CD4-positive, alpha-beta T cell treated with Interleukin-2 at 100 ng/mL for 4 hours (primary cell): Measurements from ENCODE around the gene LRRK2.
"Not testable (repeated sequence)": the region's sequence is repeated elsewhere in the genome, so short reads cannot be mapped to it uniquely, and the experiment has no call there.

Experiments
- DNase-seq: peaks from one replicate; pipeline ENCODE4 v3.0.0-alpha.2; 2020; ENCODE audit warnings: low spot score

Gene LRRK2

DNA sequence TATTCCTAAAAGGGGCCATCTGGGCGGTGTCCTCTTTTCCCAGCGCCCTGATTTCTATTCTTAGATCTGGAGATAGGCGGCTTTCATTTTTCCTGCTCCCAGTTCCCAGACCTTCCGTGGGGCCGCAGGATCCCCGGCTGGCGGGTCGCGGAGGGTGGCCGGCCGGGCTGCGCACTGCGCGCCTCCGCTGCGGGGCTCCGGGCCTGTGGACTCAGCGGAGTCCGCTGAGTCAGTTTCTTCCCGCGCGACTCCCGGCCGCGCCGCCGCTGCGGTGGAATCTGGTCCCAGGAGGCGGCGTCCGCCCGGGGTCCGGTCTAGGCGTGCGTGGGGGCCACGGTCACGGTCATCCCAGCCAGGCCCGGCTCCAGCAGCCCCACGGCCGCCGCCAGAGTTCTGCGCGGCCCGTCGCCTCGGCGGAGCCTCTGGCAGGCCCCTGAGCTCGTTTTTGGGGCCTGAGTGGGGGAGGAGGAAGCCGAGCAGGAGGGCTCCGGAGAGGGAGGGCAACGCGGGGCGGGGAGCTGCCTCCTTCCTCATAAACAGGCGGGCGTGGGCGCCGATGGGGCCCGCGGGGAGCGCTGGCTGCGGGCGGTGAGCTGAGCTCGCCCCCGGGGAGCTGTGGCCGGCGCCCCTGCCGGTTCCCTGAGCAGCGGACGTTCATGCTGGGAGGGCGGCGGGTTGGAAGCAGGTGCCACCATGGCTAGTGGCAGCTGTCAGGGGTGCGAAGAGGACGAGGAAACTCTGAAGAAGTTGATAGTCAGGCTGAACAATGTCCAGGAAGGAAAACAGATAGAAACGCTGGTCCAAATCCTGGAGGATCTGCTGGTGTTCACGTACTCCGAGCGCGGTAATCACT is at the start of gene LRRK2:
Gene LRRK2 (plus strand): TSS at position 559 of the 853 bp plus-strand sequence. CDS start 135 bp downstream, at position 694.
- peak; percentile 33 for DNase-seq

DNA sequence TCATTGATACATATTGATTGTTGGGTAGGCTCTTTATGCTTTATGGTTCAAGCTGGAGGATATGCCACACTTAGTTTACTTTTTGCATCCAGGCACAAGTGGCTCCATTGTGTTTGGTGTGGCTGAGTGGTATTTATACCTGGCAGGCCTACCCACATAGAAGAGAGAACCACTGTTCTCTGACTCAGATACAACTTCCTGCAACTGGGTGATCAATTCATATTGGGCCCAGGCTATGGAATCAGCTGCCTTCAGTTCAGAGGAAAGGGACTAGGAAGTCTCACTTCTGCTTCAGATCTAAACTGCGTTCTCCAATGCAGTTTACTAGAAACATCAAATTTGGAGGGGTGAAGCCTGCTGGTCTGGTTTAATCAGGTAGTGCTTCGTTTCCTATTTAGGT is 49.8 kb upstream of the LRRK2 start:
- DNase-seq: no peak

DNA sequence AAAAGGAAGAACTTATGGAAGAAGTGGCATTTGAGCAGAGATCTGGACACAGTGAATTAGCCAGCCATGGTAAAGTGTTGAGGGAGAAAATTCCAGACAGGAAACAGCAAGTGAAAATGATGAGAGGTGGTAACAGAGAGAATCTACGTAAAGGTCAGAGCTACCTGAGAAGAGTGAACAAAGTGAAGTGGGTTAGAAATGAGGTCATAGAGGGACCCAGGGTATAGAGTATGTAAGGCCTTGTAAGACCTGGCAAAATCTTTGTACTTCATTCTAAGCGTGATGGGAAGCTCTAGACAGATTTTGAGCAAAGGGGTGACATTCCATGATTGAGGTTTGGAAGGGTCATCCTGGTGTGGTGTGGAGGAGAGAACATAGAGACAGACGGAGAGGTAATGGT is 49.3 kb upstream of the LRRK2 start:
- no peak for DNase-seq

DNA sequence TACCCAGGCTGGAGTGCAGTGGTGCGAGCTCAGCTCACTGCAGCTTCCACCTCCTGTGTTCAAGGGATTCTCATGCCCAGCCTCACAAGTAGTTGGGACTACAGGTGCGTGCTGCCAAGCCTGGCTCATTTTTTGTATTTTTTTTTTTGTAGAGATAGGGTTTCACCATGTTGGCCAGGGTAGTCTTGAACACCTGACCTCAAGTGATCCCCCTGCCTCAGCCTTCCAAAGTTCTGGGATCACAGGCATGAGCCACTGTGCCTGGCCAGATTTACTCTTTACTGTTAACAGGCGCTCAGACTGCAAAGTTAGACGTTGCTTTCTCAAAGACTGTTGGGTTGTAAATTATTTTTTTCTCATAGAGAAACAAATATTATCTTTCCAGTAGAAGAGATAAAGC is 46.1 kb upstream of the LRRK2 start:
- DNase-seq: no peak

DNA sequence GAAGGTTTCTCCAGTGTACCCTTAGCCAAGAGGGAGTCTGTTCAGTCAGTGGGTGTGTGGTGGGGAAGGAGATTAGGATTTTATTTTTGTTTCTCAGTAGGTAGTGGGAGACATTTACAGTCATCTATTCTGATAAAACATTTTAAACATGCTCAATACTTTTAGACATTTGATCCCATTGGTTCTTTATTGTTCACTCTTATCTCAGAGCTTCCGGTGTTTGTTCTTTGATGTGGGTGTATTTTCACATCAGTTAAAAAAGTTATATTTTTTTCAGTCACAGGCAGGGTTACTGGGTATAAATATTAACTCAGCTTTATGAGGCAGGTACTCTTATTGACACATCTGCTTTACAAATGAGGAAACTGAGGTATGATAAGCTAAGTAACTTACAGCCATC is 43.3 kb upstream of the LRRK2 start:
- peak; percentile 7 for DNase-seq

DNA sequence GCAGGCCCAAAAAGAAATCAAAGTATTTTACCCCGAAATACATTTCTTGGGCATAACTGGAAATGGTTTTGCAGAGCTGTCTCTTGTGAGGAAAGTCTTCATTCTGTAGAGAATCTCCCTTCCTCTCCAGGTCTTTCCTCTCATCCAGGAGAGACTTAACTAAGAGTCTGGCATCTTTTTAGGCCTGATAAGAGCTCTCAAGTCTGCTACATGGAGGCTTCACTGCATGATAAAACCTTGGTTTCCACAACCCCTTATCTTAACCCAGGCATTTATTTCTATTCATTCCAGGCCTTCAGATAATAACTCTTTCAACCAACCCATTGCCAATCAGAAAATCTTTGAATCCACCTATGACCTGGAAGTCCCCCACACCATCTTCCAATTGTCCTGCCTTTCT is 41.1 kb upstream of the LRRK2 start:
- DNase-seq: no peak

DNA sequence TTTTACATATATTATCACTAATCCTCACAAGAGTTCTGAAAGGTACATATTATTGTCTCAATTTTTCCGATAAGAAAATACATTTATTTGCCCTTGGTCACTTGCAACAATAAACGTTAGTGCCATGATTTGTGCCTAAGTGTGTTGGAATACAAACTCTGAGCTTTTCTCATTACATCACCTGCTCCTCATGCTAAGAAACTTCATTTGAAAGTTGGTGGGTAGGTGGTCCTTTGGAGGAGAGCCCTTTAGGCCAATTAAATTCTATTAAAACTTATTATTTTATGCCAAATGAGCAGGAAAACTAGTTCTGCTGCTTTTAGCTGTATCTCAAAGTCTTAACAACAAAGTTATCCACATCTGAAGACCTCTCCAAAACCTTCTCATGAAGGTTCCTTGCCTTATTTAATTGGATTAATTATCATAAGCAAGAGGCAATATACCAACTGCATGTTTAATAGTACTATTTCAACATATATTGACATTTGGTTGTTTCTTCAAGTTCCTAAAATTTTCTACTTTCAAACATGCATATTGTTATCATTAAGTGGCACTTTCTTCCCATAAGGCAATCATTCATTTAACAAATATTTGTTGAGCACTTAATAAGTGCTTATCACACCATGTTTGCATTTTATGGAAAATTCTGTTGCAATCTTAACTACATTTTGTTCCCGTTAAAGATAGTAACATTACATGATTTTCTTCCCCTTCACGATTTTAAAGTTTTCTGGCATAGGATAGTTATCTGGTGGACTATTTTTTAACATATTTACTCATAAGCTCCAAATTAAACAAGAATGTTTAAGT is 40.1 kb upstream of the LRRK2 start:
- no peak for DNase-seq

DNA sequence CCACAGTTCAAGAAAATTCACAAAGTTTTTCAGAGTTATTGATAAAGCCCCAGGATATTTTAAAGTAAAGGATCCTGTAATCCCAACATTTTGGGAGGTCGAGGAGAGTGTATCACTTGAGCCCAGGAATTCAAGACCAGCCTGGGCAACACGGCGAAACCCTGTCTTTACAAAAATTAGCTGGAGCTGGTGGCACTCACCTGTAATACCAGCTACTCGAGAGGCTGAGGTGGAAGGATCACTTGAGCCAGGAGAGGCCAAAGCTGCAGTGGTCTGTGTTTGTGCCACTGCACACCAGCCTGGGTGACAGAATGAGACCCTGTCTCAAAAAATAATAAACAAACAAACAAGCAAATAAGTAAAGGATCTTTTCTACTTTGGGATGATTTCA is 39.5 kb upstream of the LRRK2 start:
- no peak for DNase-seq

DNA sequence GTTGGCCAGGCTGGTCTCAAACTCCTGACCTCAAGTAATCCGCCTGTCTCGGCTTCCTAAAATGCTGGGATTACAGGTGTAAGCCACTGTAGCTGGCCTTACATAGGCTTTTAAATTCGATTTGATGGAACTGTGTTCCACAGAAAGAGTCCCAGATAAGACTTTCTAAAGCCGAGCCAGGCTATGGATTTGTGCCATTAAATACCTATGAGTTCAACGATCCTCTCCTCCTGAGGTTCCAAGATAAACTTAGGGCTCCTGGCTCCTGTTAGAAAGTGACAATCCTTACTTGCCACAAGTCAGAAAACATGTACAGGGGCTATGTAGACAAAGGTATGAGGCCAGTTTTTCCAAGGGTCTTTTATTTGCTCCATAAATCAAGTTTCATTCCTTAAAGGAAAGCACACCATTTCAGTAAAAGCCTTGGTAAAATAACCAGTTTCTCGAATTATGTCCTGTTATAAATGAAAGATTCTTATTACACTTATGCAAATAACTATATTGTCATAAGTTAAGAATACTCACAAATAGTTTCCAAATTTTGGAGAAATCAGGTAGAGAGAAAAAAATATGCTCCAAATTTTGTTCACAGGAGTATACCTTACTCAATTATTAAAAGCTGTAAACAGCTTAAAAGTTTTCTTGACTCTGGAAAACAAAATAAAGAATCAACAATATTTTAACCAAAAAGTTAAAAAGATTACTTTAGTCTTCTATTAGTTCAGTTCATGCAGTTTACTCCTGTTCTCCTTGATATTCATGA is 36.1 kb upstream of the LRRK2 start:
- DNase-seq: no peak

DNA sequence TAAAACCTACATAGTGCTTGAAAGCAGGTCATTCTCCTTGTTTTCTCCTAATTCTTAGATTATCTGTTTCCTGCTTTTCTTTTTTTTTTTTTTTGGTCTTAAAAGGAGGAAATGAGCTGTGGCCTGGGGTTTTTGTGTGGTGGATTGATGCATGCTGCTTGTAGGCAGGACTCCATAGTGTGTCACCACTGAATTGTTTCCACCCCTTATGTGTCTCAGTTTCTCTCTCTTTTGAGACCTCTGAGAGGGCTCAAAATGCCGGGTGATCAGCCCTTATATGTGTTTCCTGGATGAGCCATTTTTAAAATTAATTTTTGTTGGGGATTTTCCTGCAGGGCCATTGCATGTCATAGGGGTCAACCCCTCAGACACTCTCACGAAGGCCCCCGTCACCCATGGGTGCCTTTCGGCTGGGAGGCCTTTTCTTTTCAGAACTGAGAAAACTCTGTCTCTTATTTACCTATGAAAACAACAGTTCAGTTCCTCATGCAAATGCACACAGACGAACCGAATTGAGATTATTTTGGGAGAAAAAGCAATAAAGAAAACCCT is 32.0 kb upstream of the LRRK2 start:
- DNase-seq: no peak

DNA sequence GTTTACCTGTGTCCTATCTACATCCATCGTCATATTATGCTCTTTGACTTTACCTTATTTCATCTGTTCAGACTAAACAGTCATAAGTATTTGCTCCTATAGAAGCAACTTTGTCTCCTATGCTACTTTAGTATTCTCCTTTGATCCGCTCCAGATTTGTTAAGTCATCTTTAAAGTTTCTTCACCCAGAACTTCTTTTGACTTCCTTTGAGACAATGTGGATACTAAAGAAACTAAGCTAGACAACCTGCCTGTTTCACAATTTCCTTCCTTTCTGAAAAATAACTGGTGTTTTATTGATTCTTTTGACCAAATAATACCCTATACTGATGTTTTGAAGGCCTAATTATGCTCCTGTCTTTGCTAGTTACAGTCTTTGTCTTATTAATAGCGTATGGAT is 30.0 kb upstream of the LRRK2 start:
- no peak for DNase-seq

DNA sequence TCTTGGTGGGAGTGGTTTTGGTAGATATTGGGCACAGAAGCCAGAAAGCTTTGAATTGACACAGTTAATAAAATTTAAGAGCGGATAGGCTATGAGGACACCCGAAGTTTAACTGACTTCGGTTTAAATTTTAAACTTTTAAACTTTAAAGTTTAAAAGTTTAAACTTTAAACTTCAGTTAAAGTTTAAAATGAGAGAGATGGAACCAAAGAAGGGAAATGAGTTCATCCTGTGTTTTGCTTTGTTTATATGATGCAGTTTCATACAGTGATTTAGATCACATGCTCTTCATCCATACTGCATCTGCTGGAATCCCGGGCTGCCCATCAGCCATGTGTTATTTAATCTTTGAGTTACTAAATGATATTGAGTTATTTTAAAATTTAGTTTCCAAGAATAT is 27.2 kb upstream of the LRRK2 start:
- no peak for DNase-seq

DNA sequence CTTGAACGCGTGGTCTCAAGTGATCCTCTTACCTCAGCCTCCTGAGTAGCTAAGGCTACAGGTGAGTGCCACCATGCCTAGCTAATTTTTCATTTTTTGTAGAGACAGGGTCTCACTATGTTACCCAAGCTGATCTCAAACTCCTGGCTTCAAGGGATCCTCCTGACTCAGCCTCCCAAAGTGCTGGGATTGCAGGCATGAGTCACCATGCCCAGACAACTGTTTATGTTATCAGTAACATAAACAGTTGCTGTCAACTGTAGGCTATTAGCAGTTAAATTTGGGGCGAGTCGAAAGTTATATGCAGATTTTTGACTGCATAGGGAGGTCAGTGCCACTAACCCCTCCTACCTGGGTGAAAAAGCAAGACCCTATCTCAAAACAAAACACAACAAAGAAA is 26.2 kb upstream of the LRRK2 start:
- no peak for DNase-seq

DNA sequence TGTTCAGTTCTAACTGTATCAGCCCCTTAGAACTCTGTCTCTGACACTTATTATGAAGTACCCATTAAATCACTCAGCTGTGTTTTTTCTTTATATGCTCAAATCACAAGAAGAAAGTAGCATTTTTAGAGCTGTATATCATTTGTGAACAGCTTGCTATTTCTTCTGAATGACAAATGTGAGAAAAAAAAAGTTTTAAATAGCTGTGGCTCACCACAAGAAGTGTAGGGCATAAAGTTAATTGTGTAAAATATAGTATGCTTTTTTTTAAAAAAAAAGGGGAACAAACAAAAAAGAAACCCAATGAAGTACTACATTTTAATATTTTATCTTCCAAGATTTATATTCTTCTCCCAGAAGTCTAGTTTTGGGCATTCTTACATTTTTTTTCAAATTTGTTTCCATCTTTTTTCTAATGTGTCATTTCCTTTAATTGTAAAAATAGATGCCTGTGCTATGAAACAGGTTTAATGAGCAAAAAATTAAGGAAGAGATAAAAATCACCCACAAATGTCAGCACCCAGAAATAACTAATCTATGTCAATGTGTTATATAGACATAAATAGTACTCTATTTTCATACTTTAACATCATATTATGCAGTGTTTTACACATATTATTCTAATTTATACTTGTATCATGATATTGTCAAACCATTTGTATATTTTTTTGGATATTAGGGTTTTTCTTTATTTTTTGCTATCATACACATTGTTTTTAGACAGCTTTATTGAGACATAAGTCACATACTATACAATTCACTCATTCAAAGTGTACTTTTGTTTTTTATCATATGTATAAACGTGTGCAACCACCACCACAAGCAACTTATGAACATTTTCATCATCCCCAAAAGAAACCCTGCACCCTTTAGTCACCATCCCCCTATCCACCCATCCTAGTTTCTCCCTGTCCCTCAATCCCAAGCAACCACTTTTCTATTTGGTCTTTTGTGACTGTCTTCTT is 22.4 kb upstream of the LRRK2 start:
- DNase-seq: no peak

DNA sequence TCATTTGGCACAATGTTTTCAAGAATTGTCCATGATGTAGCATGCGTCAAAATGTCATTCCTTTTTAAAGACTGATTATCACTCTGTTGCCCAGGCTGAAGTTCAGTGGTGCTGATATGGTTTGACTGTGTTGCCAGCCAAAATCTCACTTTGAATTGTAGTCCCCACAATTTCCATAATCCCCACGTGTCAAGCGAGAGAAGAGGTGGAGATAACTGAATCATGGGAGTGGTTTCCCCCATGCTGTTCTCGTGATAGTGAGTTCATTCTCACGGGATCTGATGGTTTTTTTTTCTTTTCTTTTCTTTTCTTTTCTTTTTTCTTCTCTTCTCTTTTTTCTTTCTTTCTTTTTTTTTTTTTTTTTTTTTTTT is 21.8 kb upstream of the LRRK2 start:
- no peak for DNase-seq

DNA sequence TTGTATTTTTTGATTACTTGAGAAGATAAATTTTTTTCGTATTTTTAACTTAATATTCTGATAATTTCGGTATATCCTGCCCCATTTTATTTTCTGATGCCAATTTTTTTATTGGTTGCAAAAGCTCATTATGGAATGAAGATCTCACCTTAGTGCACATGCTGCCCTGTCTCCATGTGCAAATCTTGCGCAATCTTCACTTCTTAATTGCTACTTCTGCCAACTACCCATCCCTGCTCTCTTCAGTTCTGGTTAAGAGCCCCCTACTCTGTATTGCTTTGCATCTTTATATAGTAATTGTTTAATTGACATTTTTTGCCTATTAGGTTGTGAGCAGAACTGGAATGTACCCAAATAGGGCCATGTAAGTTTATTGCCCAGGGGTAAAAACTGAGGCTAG is 20.5 kb upstream of the LRRK2 start:
- no peak for DNase-seq

DNA sequence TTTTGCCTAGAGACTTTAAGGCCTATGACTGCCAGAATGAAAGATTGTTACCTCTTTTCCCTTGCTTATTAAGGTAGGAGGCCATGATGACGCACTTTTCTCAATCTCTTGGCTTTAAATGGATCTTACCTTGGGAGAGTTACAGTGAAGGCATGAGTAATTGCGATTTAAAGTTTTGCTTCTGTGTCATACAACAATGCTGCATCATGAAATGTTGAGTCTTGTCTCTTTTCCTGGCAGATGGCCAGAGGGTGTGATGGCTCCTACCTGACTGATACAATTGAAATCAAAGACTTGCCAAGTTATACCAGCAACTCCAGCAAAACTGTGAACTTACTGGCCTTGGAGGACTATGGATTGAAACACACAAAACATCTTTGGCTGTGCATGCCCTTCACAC is 17.2 kb upstream of the LRRK2 start:
- no peak for DNase-seq

DNA sequence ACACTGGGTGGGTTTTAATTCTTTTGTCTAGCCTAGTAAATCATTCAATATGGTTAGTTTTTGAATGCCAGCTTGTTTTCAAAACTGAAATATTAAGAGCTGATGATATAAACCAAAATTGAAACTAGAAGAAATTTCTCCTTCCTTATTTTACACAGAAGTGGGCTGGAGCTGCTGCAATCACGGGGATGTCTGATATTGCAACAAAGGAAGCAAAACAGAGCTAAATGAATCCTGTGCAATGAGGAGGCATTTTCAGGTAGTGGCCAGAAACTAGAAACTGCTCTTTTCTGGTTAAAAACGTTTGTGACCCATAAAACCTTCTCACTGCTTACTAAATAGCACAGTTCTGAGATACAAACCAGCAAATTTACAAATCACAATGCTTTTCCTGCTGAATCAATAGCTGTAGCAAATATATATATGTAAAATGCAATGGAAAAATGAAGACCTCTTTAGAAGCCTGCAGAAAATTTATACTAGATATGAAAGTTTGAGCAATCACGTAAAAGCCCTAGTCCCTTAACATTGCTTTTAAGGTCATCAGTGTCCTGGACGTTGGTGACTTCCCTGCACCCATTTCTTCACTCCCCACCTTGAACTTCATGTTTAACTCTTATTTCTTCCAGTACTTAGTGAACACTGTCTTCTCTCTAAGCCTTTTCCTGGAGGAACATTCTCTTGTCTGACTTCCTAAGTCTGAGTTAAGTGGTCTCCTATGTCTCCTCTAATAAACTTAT is 15.9 kb upstream of the LRRK2 start:
- no peak for DNase-seq

DNA sequence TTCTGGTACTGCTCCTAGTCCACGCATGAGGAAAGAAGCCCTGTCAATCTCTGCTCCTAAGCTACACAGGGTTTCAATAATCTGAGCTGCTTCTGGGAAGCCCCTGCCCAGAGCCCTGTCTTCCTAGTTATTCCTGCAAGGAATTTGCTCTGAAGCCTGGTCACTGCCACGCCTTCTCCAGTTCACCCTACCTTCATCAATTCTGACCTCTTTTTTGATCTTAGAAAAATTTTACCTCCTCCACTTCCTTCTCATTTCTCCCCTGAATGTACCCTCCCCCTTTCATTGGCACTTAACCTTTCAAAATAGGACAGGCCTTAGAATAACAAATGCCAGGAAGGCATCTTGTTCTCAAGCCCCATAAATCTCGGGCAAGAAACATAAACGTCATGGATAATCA is 14.9 kb upstream of the LRRK2 start:
- DNase-seq: no peak

DNA sequence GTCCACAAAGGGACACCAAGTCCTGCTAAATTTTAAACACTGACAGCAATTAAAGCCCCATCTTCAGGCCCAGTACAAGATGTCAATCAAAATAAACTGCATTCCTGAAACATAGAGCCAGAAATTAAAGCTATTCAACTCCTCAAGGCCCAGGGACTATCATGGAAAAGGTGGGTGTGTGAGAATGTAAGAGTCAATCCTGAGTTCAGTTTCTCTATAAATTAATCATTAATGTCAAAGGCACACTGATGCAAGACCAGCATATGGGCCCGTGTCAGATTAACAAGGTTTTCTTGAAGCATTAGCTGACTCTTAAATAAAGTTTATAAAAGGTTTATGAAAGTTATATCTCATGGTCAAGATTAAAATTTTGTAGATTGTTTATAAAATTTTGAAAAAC is 13.6 kb upstream of the LRRK2 start:
- DNase-seq: not testable (repeated sequence)

DNA sequence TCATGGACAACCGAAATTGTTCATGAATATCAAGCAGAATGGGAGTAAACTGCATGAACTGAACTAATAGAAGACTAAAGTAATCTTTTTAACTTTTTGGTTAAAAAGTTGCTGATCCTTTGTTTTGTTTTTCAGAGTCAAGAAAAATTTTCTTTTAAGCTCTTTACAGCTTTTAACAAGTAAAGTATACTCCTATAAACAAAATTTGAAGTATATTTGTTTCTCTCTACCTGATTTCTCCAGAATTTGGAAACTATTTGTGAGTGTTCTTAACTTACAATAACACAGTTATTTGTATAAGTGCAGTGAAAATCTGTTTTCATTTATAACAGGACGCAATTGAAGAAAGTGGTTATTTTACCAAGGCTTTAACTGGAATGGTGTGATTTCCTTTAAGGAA is 12.2 kb upstream of the LRRK2 start:
- no peak for DNase-seq
